Panc1 (cell line): ENCODE measurements around the gene SMTNL2. TPM values are rescaled to one million over a fixed set of nuclear protein-coding genes. Genes with fewer than 3 reads are reported as not detected.

Source experiments
- total RNA-seq: library from RNA; stranded (reverse); gene quantifications from one replicate; pipeline ENCODE4 v1.2.1, GENCODE V29; 2021; ENCODE audit not compliant: unreplicated experiment

The SMTNL2 gene
- total RNA-seq, 1 experiment from 2014 or later, result not detected

Other genes with a start within 250 kb of the SMTNL2 start
- 119 TPM for gene UBE2G1, start 217.9 kb upstream of the SMTNL2 start, total RNA-seq
- gene SPNS3, start 150.6 kb upstream of the SMTNL2 start, total RNA-seq, result 0.10 TPM
- 1.9 TPM for gene SPNS2, start 85.6 kb upstream of the SMTNL2 start, total RNA-seq
- 95.6 TPM for gene MYBBP1A, start 29.1 kb upstream of the SMTNL2 start, total RNA-seq
- not detected for gene GGT6, start 24.0 kb upstream of the SMTNL2 start, total RNA-seq
- not detected for gene ALOX15, start 57.1 kb downstream of the SMTNL2 start, total RNA-seq
- gene PELP1, start 119.6 kb downstream of the SMTNL2 start, total RNA-seq, result 84.1 TPM
- 39.2 TPM for gene ARRB2, start 126.1 kb downstream of the SMTNL2 start, total RNA-seq
- 12.5 TPM for gene MED11, start 146.9 kb downstream of the SMTNL2 start, total RNA-seq
- 0.28 TPM for gene ZMYND15, start 155.3 kb downstream of the SMTNL2 start, total RNA-seq
- gene CXCL16, start 155.4 kb downstream of the SMTNL2 start, total RNA-seq, result 5.3 TPM
- not detected for gene TM4SF5, start 187.4 kb downstream of the SMTNL2 start, total RNA-seq
- 0.49 TPM for gene VMO1, start 201.8 kb downstream of the SMTNL2 start, total RNA-seq
- gene GLTPD2, start 204.4 kb downstream of the SMTNL2 start, total RNA-seq, result not detected
- gene PSMB6, start 211.6 kb downstream of the SMTNL2 start, total RNA-seq, result 156 TPM
- gene PLD2, start 222.6 kb downstream of the SMTNL2 start, total RNA-seq, result 40.2 TPM
- gene MINK1, start 248.8 kb downstream of the SMTNL2 start, total RNA-seq, result 78.2 TPM